Endodermal cell (in vitro differentiated cells): ENCODE data around the gene COX6A1. TPM values are rescaled to one million over a fixed set of nuclear protein-coding genes. Genes with fewer than 3 reads are reported as not detected.

Source experiments
- DNase-seq: peaks from one replicate; pipeline ENCODE4 v3.0.0-alpha.2; 2017
- H3K27ac ChIP-seq: 2 replicates; pipeline ENCODE4 v1.5.1; 2013; ENCODE audit warnings: mild to moderate bottlenecking, low read depth, low read length, moderate library complexity
- H3K27me3 ChIP-seq: 2 replicates; pipeline ENCODE4 v1.6.1; 2013; ENCODE audit warnings: mild to moderate bottlenecking, low read length, moderate library complexity; ENCODE audit not compliant: insufficient read depth, control insufficient read depth, poor library complexity, severe bottlenecking
- H3K36me3 ChIP-seq: 2 replicates; pipeline ENCODE4 v1.7.0; 2013; ENCODE audit warnings: mild to moderate bottlenecking, low read length, moderate library complexity; ENCODE audit not compliant: control insufficient read depth, insufficient read depth
- H3K4me1 ChIP-seq: one replicate; pipeline ENCODE4 v1.7.0; 2013; ENCODE audit warnings: low read length; ENCODE audit not compliant: control insufficient read depth, insufficient read depth
- H3K4me3 ChIP-seq: 2 replicates; pipeline ENCODE4 v1.5.1; 2013; ENCODE audit warnings: mild to moderate bottlenecking, low read length, moderate library complexity
- H3K9ac ChIP-seq: 2 replicates; pipeline ENCODE4 v1.6.1; 2013; ENCODE audit warnings: mild to moderate bottlenecking, low read length, moderate library complexity; ENCODE audit not compliant: poor library complexity, severe bottlenecking; ENCODE audit errors: extremely low read depth
- H3K9me3 ChIP-seq: 2 replicates; pipeline ENCODE4 v1.6.1; 2013; ENCODE audit warnings: mild to moderate bottlenecking, low read length, moderate library complexity; ENCODE audit not compliant: control insufficient read depth
- H3K27ac Mint-ChIP-seq: 2 replicates; pipeline ENCODE4 v1.8.0; 2020; ENCODE audit warnings: mixed read lengths
- H3K27me3 Mint-ChIP-seq: 2 replicates; pipeline ENCODE4 v1.8.0; 2021; ENCODE audit warnings: mild to moderate bottlenecking, mixed read lengths; ENCODE audit not compliant: insufficient read depth
- H3K36me3 Mint-ChIP-seq: 2 replicates; pipeline ENCODE4 v1.8.0; 2020; ENCODE audit warnings: low read depth, mixed read lengths
- H3K4me1 Mint-ChIP-seq: 2 replicates; pipeline ENCODE4 v1.8.0; 2020; ENCODE audit warnings: mixed read lengths
- H3K4me3 Mint-ChIP-seq: 2 replicates; pipeline ENCODE4 v1.8.0; 2020; ENCODE audit warnings: mild to moderate bottlenecking, moderate library complexity, mixed read lengths
- H3K9me3 Mint-ChIP-seq: 2 replicates; pipeline ENCODE4 v1.8.0; 2020; ENCODE audit warnings: mild to moderate bottlenecking, mixed read lengths
- WGBS, 2 experiments: methylation state at CpG; one replicate each; pipeline versions ENCODE4 v1.1.5 to v1.1.7; 2013; ENCODE audit warnings: missing lambda C conversion rate in 2 of 2, mixed read lengths in 1 of 2; ENCODE audit not compliant: insufficient coverage in 1 of 2, insufficient read length in 1 of 2; 5-methylcytosine and 5-hydroxymethylcytosine counted together
- total RNA-seq, 2 donors: library from RNA; stranded (reverse); fragmentation: NEBNext Ultra II Directional in 1 of 2; extraction: Animal tissue kit (Norgen Biotek cat#: 25700) in 1 of 2; gene quantifications; 2 replicates in 1 of 2; 3 replicates in 1 of 2; pipeline ENCODE4 v1.2.1, GENCODE V29; 2021
- TF ChIP-seq, protein P1 (sequence below): fragments of 200-600 bp; sonication (generic); conservative IDR thresholded peaks from 2 replicates; pipeline ENCODE4 v1.5.0; 2021; ENCODE audit warnings: antibody characterized with exemption, mild to moderate bottlenecking

COX6A1 gene
- total RNA-seq, 2 donors from 2014 or later, result 344 to 354 TPM

DNA sequence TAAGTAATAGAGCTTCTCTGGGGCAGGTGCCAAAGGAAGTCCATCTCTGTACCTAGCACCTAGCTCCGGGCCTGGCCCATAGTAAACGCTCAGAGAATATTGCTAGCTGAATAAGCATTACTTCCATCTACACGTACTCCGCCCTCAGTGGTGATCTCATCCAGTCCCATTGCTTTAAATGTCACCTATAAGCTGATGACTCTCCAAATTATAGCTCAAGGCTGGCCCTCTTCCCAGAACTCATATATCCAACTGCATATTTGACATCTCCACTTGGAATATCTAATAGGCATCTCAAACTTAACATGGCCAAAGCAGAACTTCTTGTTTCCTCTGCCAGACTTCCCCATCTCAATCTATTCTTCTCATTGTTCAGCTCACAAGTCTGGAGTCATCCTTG, 51.1 kb downstream of the COX6A1 start:
- no peak overlapping the region for H3K9ac ChIP-seq
- TF ChIP-seq, protein P1, sequence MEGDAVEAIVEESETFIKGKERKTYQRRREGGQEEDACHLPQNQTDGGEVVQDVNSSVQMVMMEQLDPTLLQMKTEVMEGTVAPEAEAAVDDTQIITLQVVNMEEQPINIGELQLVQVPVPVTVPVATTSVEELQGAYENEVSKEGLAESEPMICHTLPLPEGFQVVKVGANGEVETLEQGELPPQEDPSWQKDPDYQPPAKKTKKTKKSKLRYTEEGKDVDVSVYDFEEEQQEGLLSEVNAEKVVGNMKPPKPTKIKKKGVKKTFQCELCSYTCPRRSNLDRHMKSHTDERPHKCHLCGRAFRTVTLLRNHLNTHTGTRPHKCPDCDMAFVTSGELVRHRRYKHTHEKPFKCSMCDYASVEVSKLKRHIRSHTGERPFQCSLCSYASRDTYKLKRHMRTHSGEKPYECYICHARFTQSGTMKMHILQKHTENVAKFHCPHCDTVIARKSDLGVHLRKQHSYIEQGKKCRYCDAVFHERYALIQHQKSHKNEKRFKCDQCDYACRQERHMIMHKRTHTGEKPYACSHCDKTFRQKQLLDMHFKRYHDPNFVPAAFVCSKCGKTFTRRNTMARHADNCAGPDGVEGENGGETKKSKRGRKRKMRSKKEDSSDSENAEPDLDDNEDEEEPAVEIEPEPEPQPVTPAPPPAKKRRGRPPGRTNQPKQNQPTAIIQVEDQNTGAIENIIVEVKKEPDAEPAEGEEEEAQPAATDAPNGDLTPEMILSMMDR, result no peak
- Mint-ChIP-seq H3K9me3 (no peaks in the 10 kb centered on the region), H3K4me3 (no peak overlapping the region), H3K27ac (no peak overlapping the region), H3K27me3 (no peaks in the 10 kb centered on the region), H3K36me3 (peaks cover 7% of the 10 kb centered on the region), H3K4me1 (peaks cover 3% of the 10 kb centered on the region)
- no peak overlapping the region for H3K4me3 ChIP-seq
- H3K9me3 ChIP-seq, result no peaks in the 10 kb centered on the region
- no peak overlapping the region for H3K27ac ChIP-seq
- no peaks in the 10 kb centered on the region for H3K27me3 ChIP-seq
- no peak for DNase-seq
- 82 to 92% methylated on average over 3 to 4 of the region's 4 CpGs for WGBS, 2 experiments
- peaks cover 4% of the 10 kb centered on the region for H3K4me1 ChIP-seq
- no peaks in the 10 kb centered on the region for H3K36me3 ChIP-seq

DNA sequence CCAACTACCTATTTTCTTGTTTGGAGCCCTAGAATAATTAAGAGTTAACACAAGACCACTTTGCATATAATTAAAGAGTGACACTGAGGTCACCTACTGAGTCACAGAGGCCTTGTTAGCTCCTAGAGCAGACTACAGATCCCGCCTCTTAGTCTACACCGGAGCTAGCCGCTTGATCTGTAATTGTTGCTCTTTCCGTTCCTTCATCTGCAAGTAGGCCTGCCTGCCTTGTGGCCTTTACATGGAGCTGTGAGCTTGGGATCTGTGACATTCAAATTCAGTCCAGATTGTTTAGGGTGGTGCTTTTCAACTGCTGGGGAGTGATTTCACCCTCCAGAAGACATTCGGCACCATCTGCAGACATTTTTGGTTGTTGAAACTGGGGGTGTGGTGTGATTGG, 52.4 kb downstream of the COX6A1 start:
- H3K4me3 Mint-ChIP-seq, result no peak overlapping the region
- TF ChIP-seq, protein P1, result no peak
- Histone ChIP-seq H3K9me3 (no peaks in the 10 kb centered on the region), H3K4me1 (peaks cover 4% of the 10 kb centered on the region), H3K9ac (no peak overlapping the region), H3K36me3 (no peaks in the 10 kb centered on the region), H3K4me3 (no peak overlapping the region), H3K27ac (no peak overlapping the region), H3K27me3 (no peaks in the 10 kb centered on the region)
- peak overlapping the region; percentile 56 for H3K27ac Mint-ChIP-seq
- no peaks in the 10 kb centered on the region for H3K9me3 Mint-ChIP-seq
- peaks cover 7% of the 10 kb centered on the region for H3K36me3 Mint-ChIP-seq
- no peak for DNase-seq
- 88 to 100% methylated on average over 1 to 5 of the region's 5 CpGs for WGBS, 2 experiments
- H3K27me3 Mint-ChIP-seq, result no peaks in the 10 kb centered on the region
- H3K4me1 Mint-ChIP-seq, result peaks cover 8% of the 10 kb centered on the region

Other genes with a start within 250 kb of the COX6A1 start
- gene GCN1, start 243.4 kb upstream of the COX6A1 start, total RNA-seq, result 100 to 1,000 TPM; 133 to 143 TPM
- 1,000 to 10,000 TPM; 2,153 to 2,485 TPM for gene RPLP0, start 237.0 kb upstream of the COX6A1 start, total RNA-seq
- gene PXN, start 172.4 kb upstream of the COX6A1 start, total RNA-seq, result 10 to 100 TPM; 58.4 to 92.7 TPM
- 1,000 to 10,000 TPM; 4,079 to 4,491 TPM for gene RNU4-2, start 146.2 kb upstream of the COX6A1 start, total RNA-seq
- 1,000 to 10,000 TPM; 4,032 to 4,837 TPM for gene RNU4-1, start 144.9 kb upstream of the COX6A1 start, total RNA-seq
- gene SIRT4, start 135.8 kb upstream of the COX6A1 start, total RNA-seq, result 1 to 10 TPM; 2.3 to 2.7 TPM
- gene PLA2G1B, start 110.3 kb upstream of the COX6A1 start, total RNA-seq, result not detected
- gene MSI1, start 68.9 kb upstream of the COX6A1 start, total RNA-seq, result 100 to 1,000 TPM in 1 of 2 donors, 10 to 100 TPM in 1; 92.8 to 105 TPM
- gene TRIAP1, start 8.3 kb downstream of the COX6A1 start, total RNA-seq, result 10 to 100 TPM; 31.6 to 34.8 TPM
- 10 to 100 TPM; 24.5 to 33.2 TPM for gene GATC, start 8.3 kb downstream of the COX6A1 start, total RNA-seq
- gene SRSF9, start 31.6 kb downstream of the COX6A1 start, total RNA-seq, result 100 to 1,000 TPM; 291 to 324 TPM
- 100 to 1,000 TPM; 326 to 424 TPM for gene DYNLL1, start 58.0 kb downstream of the COX6A1 start, total RNA-seq
- gene COQ5, start 91.0 kb downstream of the COX6A1 start, total RNA-seq, result 10 to 100 TPM; 35.5 to 55.1 TPM
- 100 to 1,000 TPM; 167 to 182 TPM for gene RNF10, start 96.2 kb downstream of the COX6A1 start, total RNA-seq
- 10 to 100 TPM; 52.5 to 53.0 TPM for gene POP5, start 143.3 kb downstream of the COX6A1 start, total RNA-seq
- under 1 TPM; 0.29 to 0.86 TPM for gene CABP1, start 202.5 kb downstream of the COX6A1 start, total RNA-seq
- 100 to 1,000 TPM; 188 to 195 TPM for gene MLEC, start 249.0 kb downstream of the COX6A1 start, total RNA-seq